ENCODE data around the gene SLC35D1.

DNA sequence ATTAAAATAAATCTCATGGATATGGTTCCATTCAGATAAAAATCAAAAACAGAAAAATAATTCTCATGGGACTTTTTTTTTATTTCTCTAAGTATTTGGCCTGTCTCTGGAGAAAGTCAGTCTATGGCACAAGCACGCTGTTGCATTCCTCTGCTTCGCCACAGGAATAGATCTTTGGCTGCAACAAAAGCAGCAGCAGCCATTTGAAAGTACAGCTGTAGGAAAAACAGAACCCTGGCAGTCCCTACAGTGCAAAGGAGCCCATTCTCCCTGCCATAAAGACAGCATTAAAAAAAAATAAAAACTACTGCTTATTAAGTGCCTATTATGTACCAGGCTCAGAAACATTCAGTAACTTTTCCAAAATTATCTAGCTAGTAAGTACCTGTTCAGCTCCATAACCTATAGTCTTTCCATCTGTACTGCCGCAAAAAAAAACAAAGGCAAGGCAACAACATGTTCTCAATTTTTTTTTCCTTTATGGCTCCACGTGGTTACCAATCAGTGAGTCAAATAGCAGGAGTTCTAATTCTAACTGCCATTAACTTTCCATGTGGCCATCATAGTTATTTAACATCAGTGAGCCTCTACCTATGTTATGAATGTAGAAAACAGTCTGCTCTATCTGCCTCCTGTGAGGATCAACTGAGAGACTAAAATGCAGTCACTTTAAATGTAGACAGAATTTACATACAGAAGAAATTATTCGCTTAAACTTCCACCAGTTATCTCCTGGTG is 22.7 kb downstream of the SLC35D1 start:
- TF ChIP-seq RORA (CRISPR knock-in tag; IDR thresholded peaks at IDR 0.05) (no peak), SAFB2 (CRISPR knock-in tag; IDR thresholded peaks at IDR 0.05; ENCODE audit: borderline replicate concordance, low read depth) (no peak), ADNP (CRISPR knock-in tag; IDR thresholded peaks at IDR 0.05) (no peak), MEIS2 (CRISPR knock-in tag; IDR thresholded peaks at IDR 0.05) (no peak), KLF6 (CRISPR knock-in tag; IDR thresholded peaks at IDR 0.05) (no peak)
- TF ChIP-seq, protein P1, sequence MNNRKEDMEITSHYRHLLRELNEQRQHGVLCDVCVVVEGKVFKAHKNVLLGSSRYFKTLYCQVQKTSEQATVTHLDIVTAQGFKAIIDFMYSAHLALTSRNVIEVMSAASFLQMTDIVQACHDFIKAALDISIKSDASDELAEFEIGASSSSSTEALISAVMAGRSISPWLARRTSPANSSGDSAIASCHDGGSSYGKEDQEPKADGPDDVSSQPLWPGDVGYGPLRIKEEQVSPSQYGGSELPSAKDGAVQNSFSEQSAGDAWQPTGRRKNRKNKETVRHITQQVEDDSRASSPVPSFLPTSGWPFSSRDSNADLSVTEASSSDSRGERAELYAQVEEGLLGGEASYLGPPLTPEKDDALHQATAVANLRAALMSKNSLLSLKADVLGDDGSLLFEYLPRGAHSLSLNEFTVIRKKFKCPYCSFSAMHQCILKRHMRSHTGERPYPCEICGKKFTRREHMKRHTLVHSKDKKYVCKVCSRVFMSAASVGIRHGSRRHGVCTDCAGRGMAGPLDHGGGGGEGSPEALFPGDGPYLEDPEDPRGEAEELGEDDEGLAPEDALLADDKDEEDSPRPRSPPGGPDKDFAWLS (CRISPR knock-in tag; IDR thresholded peaks at IDR 0.05; ENCODE audit: borderline replicate concordance): no peak
- TF ChIP-seq, protein P2, sequence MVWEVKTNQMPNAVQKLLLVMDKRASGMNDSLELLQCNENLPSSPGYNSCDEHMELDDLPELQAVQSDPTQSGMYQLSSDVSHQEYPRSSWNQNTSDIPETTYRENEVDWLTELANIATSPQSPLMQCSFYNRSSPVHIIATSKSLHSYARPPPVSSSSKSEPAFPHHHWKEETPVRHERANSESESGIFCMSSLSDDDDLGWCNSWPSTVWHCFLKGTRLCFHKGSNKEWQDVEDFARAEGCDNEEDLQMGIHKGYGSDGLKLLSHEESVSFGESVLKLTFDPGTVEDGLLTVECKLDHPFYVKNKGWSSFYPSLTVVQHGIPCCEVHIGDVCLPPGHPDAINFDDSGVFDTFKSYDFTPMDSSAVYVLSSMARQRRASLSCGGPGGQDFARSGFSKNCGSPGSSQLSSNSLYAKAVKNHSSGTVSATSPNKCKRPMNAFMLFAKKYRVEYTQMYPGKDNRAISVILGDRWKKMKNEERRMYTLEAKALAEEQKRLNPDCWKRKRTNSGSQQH (CRISPR knock-in tag; IDR thresholded peaks at IDR 0.05; ENCODE audit: low read depth): no peak
